K562 (cell line): ENCODE measurements around the gene ZNF343. TPM values are rescaled to one million over a fixed set of nuclear protein-coding genes. Genes with fewer than 3 reads are reported as not detected.

ENCODE experiments used
- ELF4 ChIP-seq: fragments of 450-650 bp; formaldehyde crosslinking; IDR thresholded peaks from 2 replicates; pipeline ENCODE4 v1.4.0; 2022; ENCODE audit warnings: missing genetic modification characterization
- GTF2F1 ChIP-seq: IDR thresholded peaks from 2 replicates; pipeline ENCODE4 v1.6.1; 2011; ENCODE audit warnings: low read depth, low read length, improper control_type of control experiment
- HLTF ChIP-seq: fragments of 450-650 bp; IDR thresholded peaks from 2 replicates; pipeline ENCODE4 v1.6.1; 2016
- HNRNPLL ChIP-seq: fragments of 200-400 bp; formaldehyde crosslinking; IDR thresholded peaks from 2 replicates; pipeline ENCODE4 v1.6.1; 2017; ENCODE audit warnings: low read length, low read depth, mild to moderate bottlenecking; ENCODE audit not compliant: poor library complexity, severe bottlenecking
- IRF2 ChIP-seq: sonication (generic); formaldehyde crosslinking; IDR thresholded peaks from 2 replicates; pipeline ENCODE4 v1.8.1; 2022; ENCODE audit warnings: mild to moderate bottlenecking, missing genetic modification reagents
- MYC ChIP-seq, 2 experiments: fragments of 250-450 bp in 1 of 2; sonication (Bioruptor Pico) in 1 of 2; IDR thresholded peaks; 2 replicates each; pipeline versions ENCODE4 v1.5.1 to v1.6.1; 2012 to 2021; ENCODE audit warnings: low read depth in 2 of 2, borderline replicate concordance in 1 of 2, improper control_type of control experiment in 1 of 2, low read length in 1 of 2, mild to moderate bottlenecking in 1 of 2, moderate library complexity in 1 of 2
- NFXL1 ChIP-seq: fragments of 450-650 bp; formaldehyde crosslinking; IDR thresholded peaks from 2 replicates; pipeline ENCODE4 v1.4.0; 2021; ENCODE audit warnings: mild to moderate bottlenecking
- POLR3A ChIP-seq: IDR thresholded peaks from 2 replicates; pipeline ENCODE4 v1.6.1; 2011; ENCODE audit warnings: borderline replicate concordance, mild to moderate bottlenecking, moderate library complexity; ENCODE audit not compliant: insufficient read length, insufficient read depth; ENCODE audit errors: extremely low read depth
- SREBF2 ChIP-seq: sonication (generic); formaldehyde crosslinking; IDR thresholded peaks from 2 replicates; pipeline ENCODE4 v1.4.0; 2020; ENCODE audit warnings: mild to moderate bottlenecking, missing genetic modification reagents
- TCFL5 ChIP-seq: fragments of 250-450 bp; sonication (Bioruptor Pico); conservative IDR thresholded peaks from 2 replicates; pipeline ENCODE4 v1.6.1; 2021; ENCODE audit warnings: mild to moderate bottlenecking, moderate library complexity, matching md5 sums
- ZNF134 ChIP-seq: fragments of 250-450 bp; sonication (Bioruptor Pico); conservative IDR thresholded peaks from 2 replicates; pipeline ENCODE4 v1.4.0; 2020
- polyA plus RNA-seq, 8 experiments: library from polyadenylated mRNA; depleted of rRNA in 4 of 8; stranded (reverse) in 5 of 8; unstranded in 3 of 8; fragments of >200 nt; fragmentation: Nextera tagmentation in 2 of 8; fragmentation: Illumina TruSeq in 1 of 8; extraction: Ambion mirVana in 2 of 8; extraction: Trizol in 1 of 8; gene quantifications; 2 replicates each; pipeline versions ENCODE4 v1.2.1 to v1.2.3, GENCODE V29; 2011 to 2014; ENCODE audit warnings: inconsistent platforms in 1 of 8, missing spikeins in 1 of 8
- total RNA-seq, 7 experiments: library from RNA; depleted of rRNA in 6 of 7; stranded (reverse); fragments of >200 nt in 6 of 7; fragmentation: Illumina TruSeq in 2 of 7; extraction: Trizol in 2 of 7; gene quantifications; 2 replicates each; pipeline versions ENCODE4 v1.2.1 to v1.2.3, GENCODE V29; 2011 to 2021; ENCODE audit warnings: low replicate concordance in 1 of 7
- TF ChIP-seq, protein P1 (sequence below): IDR thresholded peaks from 2 replicates; pipeline ENCODE4 v1.6.1; 2012; ENCODE audit warnings: low read depth, low read length, improper control_type of control experiment, borderline replicate concordance
- TF ChIP-seq, protein P2 (sequence below): fragments of 450-650 bp; formaldehyde crosslinking; IDR thresholded peaks from 2 replicates; pipeline ENCODE4 v1.4.0; 2022; ENCODE audit warnings: missing genetic modification characterization
- TF ChIP-seq, protein P3 (sequence below), 3 experiments: fragments of 200-800 bp in 1 of 3; fragments of 250-450 bp in 1 of 3; fragments of 450-650 bp in 1 of 3; sonication (Bioruptor Pico) in 1 of 3; sonication (Bioruptor generic) in 1 of 3; formaldehyde crosslinking in 1 of 3; IDR thresholded peaks; 2 replicates each; pipeline versions ENCODE4 v1.6.1 to v1.8.0; 2016 to 2022; ENCODE audit warnings: mild to moderate bottlenecking in 2 of 3, missing genetic modification characterization in 2 of 3, missing compliant biosample characterization in 1 of 3, moderate library complexity in 1 of 3
- TF ChIP-seq, protein P4 (sequence below): fragments of 450-650 bp; IDR thresholded peaks from 2 replicates; pipeline ENCODE4 v1.6.1; 2017; ENCODE audit warnings: antibody characterized with exemption, mild to moderate bottlenecking

ZNF343 gene
- total and polyA plus RNA-seq, 9 of the 15 experiments (the other 6 are each of a cell fraction or from before 2014, with no cell fraction given), result 1.4 to 9.8 (median 6.4) TPM

DNA sequence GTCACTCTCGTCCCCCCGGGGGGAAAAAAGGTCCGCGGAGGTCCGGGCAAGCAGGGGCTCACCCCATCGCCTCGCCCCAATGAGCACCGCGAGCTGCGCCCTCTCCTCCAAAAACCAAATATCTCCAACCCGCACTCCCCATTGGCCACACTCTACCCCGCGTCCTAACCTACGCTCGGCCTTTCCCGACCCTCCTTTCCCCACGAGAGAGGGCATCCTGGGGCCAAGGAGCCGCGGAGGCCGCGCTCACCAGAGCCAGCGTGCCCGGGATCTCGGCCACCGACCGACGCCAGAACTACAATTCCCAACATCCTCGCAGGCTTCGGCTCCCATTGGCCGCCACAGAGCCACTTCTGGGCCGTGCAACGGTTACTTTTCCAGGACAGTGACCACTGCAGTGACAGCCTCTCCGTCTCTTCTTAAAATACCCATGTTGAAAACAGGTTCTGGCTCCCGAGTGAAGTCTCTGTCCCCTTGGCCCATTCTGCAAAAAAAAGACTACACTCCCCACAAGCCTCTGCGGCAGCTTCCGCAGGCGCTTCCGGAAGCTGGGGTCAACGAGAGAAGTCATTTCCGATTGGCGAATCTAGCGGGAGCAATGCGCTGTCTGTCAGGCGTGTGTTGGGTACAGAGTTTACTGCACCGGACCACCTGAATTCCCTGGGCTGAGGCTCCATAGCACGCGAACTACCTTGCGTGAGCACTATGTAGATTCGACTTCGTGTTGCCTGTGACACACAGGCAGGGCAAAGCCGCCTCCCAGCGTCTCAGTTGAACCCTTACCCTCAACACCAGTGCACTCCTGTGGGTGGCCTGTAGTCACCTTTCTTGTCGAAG is at the start of gene ZNF343 (continued):
- TF ChIP-seq POLR3A, result no peak
- TF ChIP-seq IRF2 (CRISPR knock-in tag), result no peak
- TF ChIP-seq GTF2F1, result no peak
- TF ChIP-seq ZNF134 (CRISPR knock-in tag), result no peak
- TF ChIP-seq TCFL5, result no peak
- TF ChIP-seq, protein P1, sequence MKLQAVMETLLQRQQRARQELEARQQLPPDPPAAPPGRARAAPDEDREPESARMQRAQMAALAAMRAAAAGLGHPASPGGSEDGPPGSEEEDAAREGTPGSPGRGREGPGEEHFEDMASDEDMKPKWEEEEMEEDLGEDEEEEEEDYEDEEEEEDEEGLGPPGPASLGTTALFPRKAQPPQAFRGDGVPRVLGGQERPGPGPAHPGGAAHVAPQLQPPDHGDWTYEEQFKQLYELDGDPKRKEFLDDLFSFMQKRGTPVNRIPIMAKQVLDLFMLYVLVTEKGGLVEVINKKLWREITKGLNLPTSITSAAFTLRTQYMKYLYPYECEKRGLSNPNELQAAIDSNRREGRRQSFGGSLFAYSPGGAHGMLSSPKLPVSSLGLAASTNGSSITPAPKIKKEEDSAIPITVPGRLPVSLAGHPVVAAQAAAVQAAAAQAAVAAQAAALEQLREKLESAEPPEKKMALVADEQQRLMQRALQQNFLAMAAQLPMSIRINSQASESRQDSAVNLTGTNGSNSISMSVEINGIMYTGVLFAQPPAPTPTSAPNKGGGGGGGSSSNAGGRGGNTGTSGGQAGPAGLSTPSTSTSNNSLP, result no peak
- TF ChIP-seq, protein P2, sequence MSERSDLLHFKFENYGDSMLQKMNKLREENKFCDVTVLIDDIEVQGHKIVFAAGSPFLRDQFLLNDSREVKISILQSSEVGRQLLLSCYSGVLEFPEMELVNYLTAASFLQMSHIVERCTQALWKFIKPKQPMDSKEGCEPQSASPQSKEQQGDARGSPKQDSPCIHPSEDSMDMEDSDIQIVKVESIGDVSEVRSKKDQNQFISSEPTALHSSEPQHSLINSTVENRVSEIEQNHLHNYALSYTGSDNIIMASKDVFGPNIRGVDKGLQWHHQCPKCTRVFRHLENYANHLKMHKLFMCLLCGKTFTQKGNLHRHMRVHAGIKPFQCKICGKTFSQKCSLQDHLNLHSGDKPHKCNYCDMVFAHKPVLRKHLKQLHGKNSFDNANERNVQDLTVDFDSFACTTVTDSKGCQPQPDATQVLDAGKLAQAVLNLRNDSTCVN (CRISPR knock-in tag), result no peak
- TF ChIP-seq ELF4 (CRISPR knock-in tag), result no peak
- TF ChIP-seq HLTF, result no peak
- TF ChIP-seq, protein P3, sequence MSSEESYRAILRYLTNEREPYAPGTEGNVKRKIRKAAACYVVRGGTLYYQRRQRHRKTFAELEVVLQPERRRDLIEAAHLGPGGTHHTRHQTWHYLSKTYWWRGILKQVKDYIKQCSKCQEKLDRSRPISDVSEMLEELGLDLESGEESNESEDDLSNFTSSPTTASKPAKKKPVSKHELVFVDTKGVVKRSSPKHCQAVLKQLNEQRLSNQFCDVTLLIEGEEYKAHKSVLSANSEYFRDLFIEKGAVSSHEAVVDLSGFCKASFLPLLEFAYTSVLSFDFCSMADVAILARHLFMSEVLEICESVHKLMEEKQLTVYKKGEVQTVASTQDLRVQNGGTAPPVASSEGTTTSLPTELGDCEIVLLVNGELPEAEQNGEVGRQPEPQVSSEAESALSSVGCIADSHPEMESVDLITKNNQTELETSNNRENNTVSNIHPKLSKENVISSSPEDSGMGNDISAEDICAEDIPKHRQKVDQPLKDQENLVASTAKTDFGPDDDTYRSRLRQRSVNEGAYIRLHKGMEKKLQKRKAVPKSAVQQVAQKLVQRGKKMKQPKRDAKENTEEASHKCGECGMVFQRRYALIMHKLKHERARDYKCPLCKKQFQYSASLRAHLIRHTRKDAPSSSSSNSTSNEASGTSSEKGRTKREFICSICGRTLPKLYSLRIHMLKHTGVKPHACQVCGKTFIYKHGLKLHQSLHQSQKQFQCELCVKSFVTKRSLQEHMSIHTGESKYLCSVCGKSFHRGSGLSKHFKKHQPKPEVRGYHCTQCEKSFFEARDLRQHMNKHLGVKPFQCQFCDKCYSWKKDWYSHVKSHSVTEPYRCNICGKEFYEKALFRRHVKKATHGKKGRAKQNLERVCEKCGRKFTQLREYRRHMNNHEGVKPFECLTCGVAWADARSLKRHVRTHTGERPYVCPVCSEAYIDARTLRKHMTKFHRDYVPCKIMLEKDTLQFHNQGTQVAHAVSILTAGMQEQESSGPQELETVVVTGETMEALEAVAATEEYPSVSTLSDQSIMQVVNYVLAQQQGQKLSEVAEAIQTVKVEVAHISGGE (CRISPR knock-in tag; IDR thresholded peaks at IDR 0.05), result peak in 1 of 3 experiments; percentile 64; a peak in 2 of 6 replicates
- TF ChIP-seq SREBF2 (CRISPR knock-in tag), result no peak
- 0 out of 2 replicates have a peak, but pooled peaks have one; percentile 28 for TF ChIP-seq MYC (IDR thresholded peaks at IDR 0.05; ENCODE audit: low read depth, low read length)
- TF ChIP-seq MYC (CRISPR knock-in tag; IDR thresholded peaks at IDR 0.05; ENCODE audit: borderline replicate concordance, low read depth), result no peak
- TF ChIP-seq HNRNPLL, result no peak
- no peak for TF ChIP-seq NFXL1 (CRISPR knock-in tag)
- TF ChIP-seq, protein P4, sequence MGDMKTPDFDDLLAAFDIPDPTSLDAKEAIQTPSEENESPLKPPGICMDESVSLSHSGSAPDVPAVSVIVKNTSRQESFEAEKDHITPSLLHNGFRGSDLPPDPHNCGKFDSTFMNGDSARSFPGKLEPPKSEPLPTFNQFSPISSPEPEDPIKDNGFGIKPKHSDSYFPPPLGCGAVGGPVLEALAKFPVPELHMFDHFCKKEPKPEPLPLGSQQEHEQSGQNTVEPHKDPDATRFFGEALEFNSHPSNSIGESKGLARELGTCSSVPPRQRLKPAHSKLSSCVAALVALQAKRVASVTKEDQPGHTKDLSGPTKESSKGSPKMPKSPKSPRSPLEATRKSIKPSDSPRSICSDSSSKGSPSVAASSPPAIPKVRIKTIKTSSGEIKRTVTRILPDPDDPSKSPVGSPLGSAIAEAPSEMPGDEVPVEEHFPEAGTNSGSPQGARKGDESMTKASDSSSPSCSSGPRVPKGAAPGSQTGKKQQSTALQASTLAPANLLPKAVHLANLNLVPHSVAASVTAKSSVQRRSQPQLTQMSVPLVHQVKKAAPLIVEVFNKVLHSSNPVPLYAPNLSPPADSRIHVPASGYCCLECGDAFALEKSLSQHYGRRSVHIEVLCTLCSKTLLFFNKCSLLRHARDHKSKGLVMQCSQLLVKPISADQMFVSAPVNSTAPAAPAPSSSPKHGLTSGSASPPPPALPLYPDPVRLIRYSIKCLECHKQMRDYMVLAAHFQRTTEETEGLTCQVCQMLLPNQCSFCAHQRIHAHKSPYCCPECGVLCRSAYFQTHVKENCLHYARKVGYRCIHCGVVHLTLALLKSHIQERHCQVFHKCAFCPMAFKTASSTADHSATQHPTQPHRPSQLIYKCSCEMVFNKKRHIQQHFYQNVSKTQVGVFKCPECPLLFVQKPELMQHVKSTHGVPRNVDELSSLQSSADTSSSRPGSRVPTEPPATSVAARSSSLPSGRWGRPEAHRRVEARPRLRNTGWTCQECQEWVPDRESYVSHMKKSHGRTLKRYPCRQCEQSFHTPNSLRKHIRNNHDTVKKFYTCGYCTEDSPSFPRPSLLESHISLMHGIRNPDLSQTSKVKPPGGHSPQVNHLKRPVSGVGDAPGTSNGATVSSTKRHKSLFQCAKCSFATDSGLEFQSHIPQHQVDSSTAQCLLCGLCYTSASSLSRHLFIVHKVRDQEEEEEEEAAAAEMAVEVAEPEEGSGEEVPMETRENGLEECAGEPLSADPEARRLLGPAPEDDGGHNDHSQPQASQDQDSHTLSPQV, result peak; percentile 31
